HG03520 (cell line): ENCODE data around the gene PTX4.

Source experiments
- ATAC-seq: cut with Tn5 transposase; IDR thresholded peaks from one replicate; pipeline ENCODE4 v1.9.1; 2021; ENCODE audit warnings: mild to moderate bottlenecking, moderate library complexity; ENCODE audit not compliant: unreplicated experiment

PTX4 gene

GRCh38 chr16:1501630-1502029 is 12.9 kb upstream of the PTX4 start:
- no peak for ATAC-seq

GRCh38 chr16:1500465-1501150 is 11.9 kb upstream of the PTX4 start:
- no peak for ATAC-seq

GRCh38 chr16:1499756-1500464 is 11.2 kb upstream of the PTX4 start:
- no peak for ATAC-seq

- ATAC-seq, result no peak
Measured at GRCh38 chr16:1498899-1499676, 10.3 kb upstream of the PTX4 start.

GRCh38 chr16:1497014-1497598 is 8.4 kb upstream of the PTX4 start:
- no peak for ATAC-seq

- ATAC-seq, result no peak
Measured at GRCh38 chr16:1496464-1496863, 7.7 kb upstream of the PTX4 start.

GRCh38 chr16:1495889-1496262 is 7.1 kb upstream of the PTX4 start:
- no peak for ATAC-seq

GRCh38 chr16:1495211-1495888 is 6.6 kb upstream of the PTX4 start:
- no peak for ATAC-seq

- no peak for ATAC-seq
Measured at GRCh38 chr16:1494711-1495110, 6.0 kb upstream of the PTX4 start.

GRCh38 chr16:1494129-1494640 is 5.4 kb upstream of the PTX4 start:
- ATAC-seq, result no peak

GRCh38 chr16:1493746-1494094 is 5.0 kb upstream of the PTX4 start:
- no peak for ATAC-seq

GRCh38 chr16:1492923-1493745 is 4.4 kb upstream of the PTX4 start, which contains the start of gene TELO2:
TSS of gene TELO2 (plus strand) at chr16:1493360. CDS start at chr16:1494282, 922 bp downstream.
- peak; percentile 53 for ATAC-seq

- ATAC-seq, result no peak
Measured at GRCh38 chr16:1492082-1492922, 3.6 kb upstream of the PTX4 start.

GRCh38 chr16:1491327-1491726 is 2.6 kb upstream of the PTX4 start:
- no peak for ATAC-seq

GRCh38 chr16:1489077-1489476 is 333 bp upstream of the PTX4 start:
- ATAC-seq, result no peak

- ATAC-seq, result no peak
Measured at GRCh38 chr16:1488054-1488601, 616 bp downstream of the PTX4 start.

GRCh38 chr16:1487395-1488053 is 1.2 kb downstream of the PTX4 start:
- ATAC-seq, result no peak
